Neural cell (in vitro differentiated cells): Measurements from ENCODE around the gene FABP1. TPM values are rescaled to one million over a fixed set of nuclear protein-coding genes. Genes with fewer than 3 reads are reported as not detected.

ENCODE experiments used
- H2AFZ ChIP-seq: fragments of 200-600, 300-800 bp; sonication (generic), shearing (Covaris generic); 2 replicates; pipeline ENCODE4 v1.6.0; 2014; ENCODE audit warnings: low read depth, mild to moderate bottlenecking, antibody characterized with exemption, low read length, moderate library complexity
- H3F3A ChIP-seq: fragments of 200-600 bp; shearing (Covaris generic); 2 replicates; pipeline ENCODE4 v1.6.1; 2016; ENCODE audit warnings: mild to moderate bottlenecking, moderate library complexity, mixed read lengths, antibody characterized with exemption, low read length; ENCODE audit not compliant: insufficient read depth, poor library complexity, severe bottlenecking
- H3K27ac ChIP-seq: fragments of 200-600, 300-800 bp; sonication (generic), shearing (Covaris generic); 2 replicates; pipeline ENCODE4 v1.5.1; 2014; ENCODE audit warnings: mild to moderate bottlenecking, low read length, moderate library complexity
- H3K27me3 ChIP-seq: fragments of 300-800, 200-600 bp; sonication (generic), shearing (Covaris generic); 2 replicates; pipeline ENCODE4 v1.6.0; 2014; ENCODE audit warnings: mild to moderate bottlenecking, low read depth, low read length, moderate library complexity; ENCODE audit not compliant: insufficient read depth
- H3K36me3 ChIP-seq: fragments of 300-800, 200-600 bp; sonication (generic), shearing (Covaris generic); 2 replicates; pipeline ENCODE4 v1.5.1; 2014; ENCODE audit warnings: mild to moderate bottlenecking, antibody characterized with exemption, low read length, moderate library complexity; ENCODE audit not compliant: insufficient read depth
- H3K4me2 ChIP-seq: fragments of 300-800, 200-600 bp; sonication (generic), shearing (Covaris generic); 2 replicates; pipeline ENCODE4 v1.6.0; 2014; ENCODE audit warnings: mild to moderate bottlenecking, low read length
- H3K4me3 ChIP-seq: fragments of 300-800, 200-600 bp; sonication (generic), shearing (Covaris generic); 2 replicates; pipeline ENCODE4 v1.5.1; 2014; ENCODE audit warnings: mild to moderate bottlenecking, low read length, moderate library complexity
- H3K79me2 ChIP-seq: fragments of 200-600 bp; shearing (Covaris generic); replicated peaks from 2 replicates; pipeline ENCODE4 v1.6.0; 2014; ENCODE audit warnings: mild to moderate bottlenecking, low read length, moderate library complexity; ENCODE audit not compliant: insufficient read depth
- H3K9ac ChIP-seq: fragments of 300-800, 200-600 bp; sonication (generic), shearing (Covaris generic); 2 replicates; pipeline ENCODE4 v1.6.1; 2016; ENCODE audit warnings: mild to moderate bottlenecking, low read length, mixed read lengths
- H3K9me2 ChIP-seq: fragments of 200-600 bp; shearing (Covaris generic); 2 replicates; pipeline ENCODE4 v1.6.1; 2016; ENCODE audit warnings: mild to moderate bottlenecking, low read length, mixed read lengths; ENCODE audit not compliant: insufficient read depth
- H3K9me3 ChIP-seq: fragments of 200-600, 300-800 bp; sonication (generic), shearing (Covaris generic); 2 replicates; pipeline ENCODE4 v1.6.1; 2016; ENCODE audit warnings: mild to moderate bottlenecking, mixed run types, low read length, moderate library complexity, mixed read lengths
- H4K20me1 ChIP-seq: fragments of 200-600 bp; shearing (Covaris generic); 2 replicates; pipeline ENCODE4 v1.6.1; 2016; ENCODE audit warnings: mild to moderate bottlenecking, mixed run types; ENCODE audit not compliant: insufficient read depth
- CTCF ChIP-seq: fragments of 450-650 bp; IDR thresholded peaks from 2 replicates; pipeline ENCODE4 v1.5.1; 2014; ENCODE audit warnings: antibody characterized with exemption, mild to moderate bottlenecking, moderate library complexity; ENCODE audit not compliant: poor library complexity, severe bottlenecking
- EP300 ChIP-seq: fragments of 450-650 bp; conservative IDR thresholded peaks from 2 replicates; pipeline ENCODE4 v1.6.1; 2014; ENCODE audit warnings: antibody characterized with exemption, mild to moderate bottlenecking, moderate library complexity; ENCODE audit not compliant: poor library complexity, severe bottlenecking
- EZH2 ChIP-seq: fragments of 200-600, 300-800 bp; shearing (Covaris generic), sonication (generic); IDR thresholded peaks from 2 replicates; pipeline ENCODE4 v1.6.1; 2014; ENCODE audit warnings: antibody characterized with exemption, low read length, borderline replicate concordance, mild to moderate bottlenecking; ENCODE audit not compliant: insufficient read depth, poor library complexity, severe bottlenecking
- MXI1 ChIP-seq: fragments of 450-650 bp; conservative IDR thresholded peaks from 2 replicates; pipeline ENCODE4 v1.6.1; 2014; ENCODE audit warnings: antibody characterized with exemption, mild to moderate bottlenecking; ENCODE audit not compliant: poor library complexity, severe bottlenecking
- POLR2AphosphoS5 ChIP-seq: IDR thresholded peaks from 2 replicates; pipeline ENCODE4 v1.6.1; 2012
- RAD21 ChIP-seq: fragments of 450-650 bp; conservative IDR thresholded peaks from 2 replicates; pipeline ENCODE4 v1.6.1; 2014; ENCODE audit warnings: antibody characterized with exemption, mild to moderate bottlenecking, moderate library complexity
- REST ChIP-seq: IDR thresholded peaks from 2 replicates; pipeline ENCODE4 v1.6.1; 2012; ENCODE audit warnings: borderline replicate concordance
- SMC3 ChIP-seq: fragments of 450-650 bp; conservative IDR thresholded peaks from 2 replicates; pipeline ENCODE4 v1.6.1; 2014; ENCODE audit warnings: antibody characterized with exemption, mild to moderate bottlenecking, moderate library complexity; ENCODE audit not compliant: poor library complexity
- TAF1 ChIP-seq: IDR thresholded peaks from 2 replicates; pipeline ENCODE4 v1.6.1; 2012; ENCODE audit warnings: low read depth
- polyA plus RNA-seq: library from polyadenylated mRNA; depleted of rRNA; stranded (reverse); fragments of >200 nt; gene quantifications from 2 replicates; pipeline ENCODE4 v1.2.3, GENCODE V29; 2014

FABP1 gene
- polyA plus RNA-seq, 1 donor from 2014 or later, result not detected

GRCh38 chr2:88141952-88142351 lies 14.1 kb upstream of the FABP1 start:
- no peak overlapping the region for H2AFZ ChIP-seq
- H3K4me2 ChIP-seq, result no peak overlapping the region
- no peaks in the 10 kb centered on the region for H3K36me3 ChIP-seq
- H3K9ac ChIP-seq, result no peak overlapping the region
- no peak overlapping the region for H3K4me3 ChIP-seq
- H3K9me2 ChIP-seq, result no peaks in the 10 kb centered on the region
- no peaks in the 10 kb centered on the region for H3K27me3 ChIP-seq
- H3K79me2 ChIP-seq, result no peaks in the 10 kb centered on the region
- no peaks in the 10 kb centered on the region for H3F3A ChIP-seq
- H4K20me1 ChIP-seq, result no peaks in the 10 kb centered on the region
- H3K9me3 ChIP-seq, result no peaks in the 10 kb centered on the region
- H3K27ac ChIP-seq, result no peak overlapping the region
- no peak for TF ChIP-seq SMC3
- TF ChIP-seq MXI1, result no peak
- TF ChIP-seq CTCF, result no peak
- no peak for TF ChIP-seq EP300
- no peak for TF ChIP-seq REST
- TF ChIP-seq EZH2, result no peak
- TF ChIP-seq TAF1, result no peak
- TF ChIP-seq POLR2AphosphoS5, result no peak
- no peak for TF ChIP-seq RAD21

- Histone ChIP-seq H4K20me1 (no peaks in the 10 kb centered on the region), H3K4me2 (no peak overlapping the region), H3K9me3 (no peaks in the 10 kb centered on the region), H3K36me3 (no peaks in the 10 kb centered on the region), H3K27me3 (no peaks in the 10 kb centered on the region), H3K4me3 (no peak overlapping the region), H3K79me2 (no peaks in the 10 kb centered on the region), H3F3A (no peaks in the 10 kb centered on the region), H3K27ac (no peak overlapping the region), H3K9ac (no peak overlapping the region), H2AFZ (no peak overlapping the region), H3K9me2 (no peaks in the 10 kb centered on the region)
- TF ChIP-seq EP300 (no peak), TAF1 (no peak), SMC3 (no peak), CTCF (no peak), POLR2AphosphoS5 (no peak), REST (no peak), MXI1 (no peak), EZH2 (no peak), RAD21 (no peak)
These were observed 11.9 kb upstream of the FABP1 start for GRCh38 chr2:88139804-88140203.
